Measurements from ENCODE around the gene CERCAM. TPM values are rescaled to one million over a fixed set of nuclear protein-coding genes. Genes with fewer than 3 reads are reported as not detected.
"Not testable (repeated sequence)": the region's sequence is repeated elsewhere in the genome, so short reads cannot be mapped to it uniquely, and the experiment has no call there.

The CERCAM gene
- total and polyA plus RNA-seq, 7 experiments from 2014 or later = 0.15 to 2.2 (median 0.72) TPM

- Mint-ChIP-seq H3K4me1 (peaks cover 0 to 4% (median 0%) of the 10 kb centered on the region in 7 donors), H3K27me3 (peaks cover 36 to 50% (median 42%) of the 10 kb centered on the region in 5 donors), H3K9me3 (peaks cover 0 to 4% (median 0%) of the 10 kb centered on the region in 11 donors), H3K27ac (no peak overlapping the region), H3K36me3 (no peaks in the 10 kb centered on the region), H3K4me3 (no peak overlapping the region)
- no peaks in the 10 kb centered on the region for H3K36me3 ChIP-seq (ENCODE audit: control insufficient read depth in 2 of 3, insufficient read depth in 3 of 3, low read length in 3 of 3)
- no peaks in the 10 kb centered on the region for H3K9me3 ChIP-seq (ENCODE audit: control insufficient read depth in 2 of 3, low read length in 3 of 3)
- intact Hi-C loops (cut with micrococcal nuclease) = no loop called here
- H3K4me1 ChIP-seq (ENCODE audit: control insufficient read depth in 2 of 2, insufficient read depth in 2 of 2, low read length in 2 of 2) = no peaks in the 10 kb centered on the region
- H3K27ac ChIP-seq (ENCODE audit: low read depth, low read length) = no peak overlapping the region
- ChIA-PET CTCF (interaction anchor here (4.5 kb wide), 1 partner anchor 47 kb away, joined by 20 read pairs; no protein-coding TSS in a partner anchor), POLR2A (no interaction called here)
- H3K4me3 ChIP-seq (ENCODE audit: low read length) = no peak overlapping the region
- no peaks in the 10 kb centered on the region for H3K27me3 ChIP-seq (ENCODE audit: control insufficient read depth in 2 of 2, insufficient read depth in 2 of 2, low read length in 2 of 2)
- ATAC-seq (no peak), DNase-seq (no peak)
Measured at GRCh38 chr9:128409978-128410377, 10.7 kb upstream of the CERCAM start.

DNA sequence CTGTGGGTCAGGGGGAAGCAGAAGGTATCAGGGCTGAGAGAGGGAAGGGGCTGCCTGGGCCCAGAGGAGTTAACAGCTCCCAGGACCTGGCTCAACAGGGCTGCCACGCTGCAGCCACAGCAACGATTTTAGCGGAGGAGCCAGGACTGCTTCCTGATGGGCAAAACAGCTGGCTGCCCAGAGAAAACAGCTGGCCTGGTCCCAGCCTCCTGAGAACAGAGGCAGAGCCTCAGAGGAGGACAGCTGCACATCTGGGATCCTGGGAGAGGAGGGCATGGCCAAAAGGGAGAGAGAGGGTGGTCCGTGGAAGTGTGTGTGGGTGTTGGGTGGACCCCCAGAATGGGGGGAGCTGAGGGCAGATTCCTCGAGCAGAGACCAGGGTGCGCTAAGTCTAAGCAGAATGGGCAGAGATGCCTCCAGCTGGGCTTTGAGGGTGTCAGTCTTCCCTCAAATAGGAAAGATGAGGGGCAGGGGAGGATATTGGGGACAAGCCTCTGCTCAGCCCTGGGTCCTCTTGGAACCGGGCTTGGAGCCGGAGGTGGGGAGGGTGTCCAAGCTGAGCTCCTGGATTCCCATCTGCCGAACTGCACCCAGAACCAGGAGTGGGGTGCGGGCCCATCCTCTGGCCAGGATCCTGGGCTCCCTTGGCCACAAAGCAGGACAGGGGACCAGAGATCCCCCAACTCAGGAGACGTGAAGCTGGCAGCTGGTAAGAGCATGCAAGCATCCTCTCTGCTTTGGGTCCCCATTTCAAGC lies 9.1 kb upstream of the CERCAM start:
- H3K4me1 Mint-ChIP-seq = peaks cover 0 to 4% (median 0%) of the 10 kb centered on the region in 7 donors
- Histone ChIP-seq H3K4me3 (ENCODE audit: low read length) (no peak overlapping the region), H3K9me3 (ENCODE audit: control insufficient read depth in 2 of 3, low read length in 3 of 3) (no peaks in the 10 kb centered on the region), H3K27me3 (ENCODE audit: control insufficient read depth in 2 of 2, insufficient read depth in 2 of 2, low read length in 2 of 2) (no peaks in the 10 kb centered on the region), H3K4me1 (ENCODE audit: control insufficient read depth in 2 of 2, insufficient read depth in 2 of 2, low read length in 2 of 2) (no peaks in the 10 kb centered on the region), H3K36me3 (ENCODE audit: control insufficient read depth in 2 of 3, insufficient read depth in 3 of 3, low read length in 3 of 3) (no peaks in the 10 kb centered on the region), H3K27ac (ENCODE audit: low read depth, low read length) (no peak overlapping the region)
- no peak for DNase-seq
- POLR2A ChIA-PET = no interaction called here
- peaks cover 0 to 7% (median 0%) of the 10 kb centered on the region in 11 donors for H3K9me3 Mint-ChIP-seq
- H3K27ac Mint-ChIP-seq = peak overlapping the region in 1 of 9 donors; percentile 83
- no peak for ATAC-seq
- intact Hi-C loops (cut with micrococcal nuclease) = loop anchor here (1.0 kb wide), 1 partner anchor 49 kb away; no protein-coding TSS in a partner anchor
- no peaks in the 10 kb centered on the region for H3K36me3 Mint-ChIP-seq
- H3K27me3 Mint-ChIP-seq = peaks cover 51 to 60% (median 52%) of the 10 kb centered on the region in 5 donors
- no peak overlapping the region for H3K4me3 Mint-ChIP-seq
- CTCF ChIA-PET = interaction anchor here (0.8 to 4.5 kb wide), 2 partner anchors 49 to 53 kb away, joined by 3 to 20 read pairs; no protein-coding TSS in a partner anchor

DNA sequence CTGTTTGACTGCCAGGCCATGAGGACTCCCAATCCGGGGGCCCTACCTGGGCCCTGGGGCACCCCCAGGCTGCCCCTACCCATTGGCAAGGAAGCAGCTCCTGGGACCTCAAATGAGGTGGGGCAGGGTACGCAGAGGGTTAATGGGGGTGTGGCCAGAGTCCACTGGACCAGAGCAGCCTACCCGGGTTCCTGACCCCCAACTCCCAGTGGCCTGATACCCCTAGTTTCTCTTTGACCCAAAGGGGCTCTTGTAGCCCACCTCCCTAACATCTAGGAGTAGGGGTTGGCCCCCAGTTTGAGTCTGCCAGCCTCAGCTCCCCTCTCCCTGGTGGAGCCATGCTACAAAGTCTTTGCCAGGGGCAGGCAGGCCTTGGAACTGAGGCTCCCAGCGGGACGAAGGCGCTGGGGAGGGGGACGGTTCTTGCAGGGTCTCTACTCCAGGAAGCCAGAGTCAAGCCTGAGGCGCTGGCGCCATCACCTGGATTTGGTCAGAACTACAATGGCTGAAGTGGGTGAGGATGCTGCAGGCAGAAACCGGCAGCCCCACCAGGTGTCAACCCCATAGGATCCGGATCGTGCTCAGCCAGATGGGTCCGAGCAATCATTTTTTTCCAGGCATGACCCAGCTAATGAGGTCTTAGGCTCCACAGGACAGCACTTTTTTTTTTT lies 8.4 kb upstream of the CERCAM start:
- Mint-ChIP-seq H3K27ac (no peak overlapping the region), H3K4me3 (no peak overlapping the region), H3K36me3 (no peaks in the 10 kb centered on the region), H3K27me3 (peaks cover 47 to 61% (median 54%) of the 10 kb centered on the region in 5 donors), H3K9me3 (peaks cover 0 to 7% (median 0%) of the 10 kb centered on the region in 11 donors), H3K4me1 (peaks cover 0 to 4% (median 0%) of the 10 kb centered on the region in 7 donors)
- Histone ChIP-seq H3K4me1 (ENCODE audit: control insufficient read depth in 2 of 2, insufficient read depth in 2 of 2, low read length in 2 of 2) (no peaks in the 10 kb centered on the region), H3K9me3 (ENCODE audit: control insufficient read depth in 2 of 3, low read length in 3 of 3) (no peaks in the 10 kb centered on the region), H3K36me3 (ENCODE audit: control insufficient read depth in 2 of 3, insufficient read depth in 3 of 3, low read length in 3 of 3) (no peaks in the 10 kb centered on the region), H3K27me3 (ENCODE audit: control insufficient read depth in 2 of 2, insufficient read depth in 2 of 2, low read length in 2 of 2) (no peaks in the 10 kb centered on the region), H3K4me3 (ENCODE audit: low read length) (no peak overlapping the region), H3K27ac (ENCODE audit: low read depth, low read length) (no peak overlapping the region)
- ChIA-PET CTCF (interaction anchor here (0.6 to 4.5 kb wide), 3 partner anchors 14 to 53 kb away, joined by 3 to 20 read pairs (median 3); no protein-coding TSS in a partner anchor), POLR2A (no interaction called here)
- intact Hi-C loops (cut with micrococcal nuclease) = loop anchor here (1.0 kb wide), 1 partner anchor 50 kb away; no protein-coding TSS in a partner anchor
- DNase-seq (peak in 7 of 9 donors; percentile 24 to 60 (median 43)), ATAC-seq (peak; percentile 60)

DNA sequence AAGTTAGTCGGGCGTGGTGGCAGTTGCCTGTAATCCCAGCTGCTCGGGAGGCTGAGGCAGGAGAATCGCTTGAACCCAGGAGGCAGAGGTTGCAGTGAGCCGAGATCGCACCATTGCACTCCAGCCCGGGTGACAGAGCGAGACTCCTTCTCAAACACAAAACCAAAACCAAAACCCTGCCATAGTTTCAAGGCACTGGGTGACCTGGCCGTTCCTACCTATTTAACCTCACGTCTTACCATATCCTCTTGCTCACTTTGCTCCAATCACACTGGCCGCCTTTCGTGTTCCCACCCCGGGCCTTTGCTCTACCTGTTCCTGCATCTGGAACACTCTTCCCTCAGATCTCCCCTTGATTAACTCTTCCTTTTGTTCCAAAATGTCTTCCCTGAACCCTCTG lies 6.9 kb upstream of the CERCAM start:
- H3K4me3 ChIP-seq (ENCODE audit: low read length); ATAC-seq; H3K36me3 Mint-ChIP-seq; H3K9me3 ChIP-seq (ENCODE audit: control insufficient read depth in 2 of 3, low read length in 3 of 3); H3K4me1 Mint-ChIP-seq; CTCF ChIA-PET; H3K9me3 Mint-ChIP-seq; H3K27ac ChIP-seq (ENCODE audit: low read depth, low read length); H3K36me3 ChIP-seq (ENCODE audit: control insufficient read depth in 2 of 3, insufficient read depth in 3 of 3, low read length in 3 of 3); POLR2A ChIA-PET; H3K4me3 Mint-ChIP-seq; H3K27ac Mint-ChIP-seq; H3K4me1 ChIP-seq (ENCODE audit: control insufficient read depth in 2 of 2, insufficient read depth in 2 of 2, low read length in 2 of 2); DNase-seq; H3K27me3 ChIP-seq (ENCODE audit: control insufficient read depth in 2 of 2, insufficient read depth in 2 of 2, low read length in 2 of 2): not testable (repeated sequence)
- intact Hi-C loops (cut with micrococcal nuclease) = loop anchor here in 1 of 2 donors (2.0 kb wide), 1 partner anchor 119 kb away; no protein-coding TSS in a partner anchor
- H3K27me3 Mint-ChIP-seq = peaks cover 43 to 66% (median 54%) of the 10 kb centered on the region in 5 donors

DNA sequence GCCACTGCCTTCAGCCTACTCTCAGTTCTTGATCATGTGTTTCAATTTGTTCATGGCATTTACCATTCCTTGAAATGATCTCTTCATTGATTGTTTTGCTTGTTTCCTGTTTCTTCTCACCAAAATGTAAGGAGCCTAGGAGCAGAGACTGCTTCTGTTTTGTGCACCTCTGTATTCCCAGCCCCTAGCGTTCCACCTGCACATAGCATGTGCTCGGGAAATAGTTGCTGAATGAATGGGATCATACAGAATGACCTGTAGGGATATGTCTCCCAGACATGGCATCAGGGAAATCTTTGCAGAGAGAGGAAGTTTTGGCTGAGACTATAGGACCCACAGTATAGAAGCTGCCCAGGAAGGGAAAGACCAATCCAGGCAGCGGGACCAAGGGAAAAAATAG lies 6.2 kb upstream of the CERCAM start:
- Mint-ChIP-seq H3K27me3 (peaks cover 42 to 70% (median 59%) of the 10 kb centered on the region in 5 donors), H3K9me3 (peaks cover 0 to 7% (median 0%) of the 10 kb centered on the region in 11 donors), H3K4me1 (peaks cover 5 to 8% (median 6%) of the 10 kb centered on the region in 7 donors), H3K27ac (no peak overlapping the region), H3K36me3 (no peaks in the 10 kb centered on the region), H3K4me3 (peak overlapping the region in 1 of 10 donors; percentile 24)
- Histone ChIP-seq H3K9me3 (ENCODE audit: control insufficient read depth in 2 of 3, low read length in 3 of 3) (no peaks in the 10 kb centered on the region), H3K4me3 (ENCODE audit: low read length) (no peak overlapping the region), H3K4me1 (ENCODE audit: control insufficient read depth in 2 of 2, insufficient read depth in 2 of 2, low read length in 2 of 2) (peaks cover 6% of the 10 kb centered on the region in 2 donors), H3K36me3 (ENCODE audit: control insufficient read depth in 2 of 3, insufficient read depth in 3 of 3, low read length in 3 of 3) (no peaks in the 10 kb centered on the region), H3K27ac (ENCODE audit: low read depth, low read length) (no peak overlapping the region), H3K27me3 (ENCODE audit: control insufficient read depth in 2 of 2, insufficient read depth in 2 of 2, low read length in 2 of 2) (peaks cover 5 to 7% of the 10 kb centered on the region in 2 donors)
- no peak for DNase-seq
- intact Hi-C loops (cut with micrococcal nuclease) = loop anchor here in 1 of 2 donors (2.0 kb wide), 1 partner anchor 120 kb away; no protein-coding TSS in a partner anchor
- CTCF ChIA-PET = no interaction called here
- POLR2A ChIA-PET = no interaction called here
- no peak for ATAC-seq

GRCh38 chr9:128415281-128415680 lies 5.4 kb upstream of the CERCAM start:
- H3K9me3 Mint-ChIP-seq = peaks cover 0 to 7% (median 0%) of the 10 kb centered on the region in 11 donors
- H3K36me3 Mint-ChIP-seq = no peaks in the 10 kb centered on the region
- intact Hi-C loops (cut with micrococcal nuclease) = loop anchor here in 1 of 2 donors (2.0 kb wide), 1 partner anchor 120 kb away; no protein-coding TSS in a partner anchor
- Histone ChIP-seq H3K9me3 (ENCODE audit: control insufficient read depth in 2 of 3, low read length in 3 of 3) (no peaks in the 10 kb centered on the region), H3K4me3 (ENCODE audit: low read length) (no peak overlapping the region), H3K27ac (ENCODE audit: low read depth, low read length) (no peak overlapping the region), H3K4me1 (ENCODE audit: control insufficient read depth in 2 of 2, insufficient read depth in 2 of 2, low read length in 2 of 2) (peaks cover 8 to 9% of the 10 kb centered on the region in 2 donors), H3K27me3 (ENCODE audit: control insufficient read depth in 2 of 2, insufficient read depth in 2 of 2, low read length in 2 of 2) (peaks cover 5 to 7% of the 10 kb centered on the region in 2 donors), H3K36me3 (ENCODE audit: control insufficient read depth in 2 of 3, insufficient read depth in 3 of 3, low read length in 3 of 3) (no peaks in the 10 kb centered on the region)
- CTCF ChIA-PET = no interaction called here
- POLR2A ChIA-PET = no interaction called here
- no peak overlapping the region for H3K4me3 Mint-ChIP-seq
- H3K27ac Mint-ChIP-seq = no peak overlapping the region
- DNase-seq = no peak
- H3K27me3 Mint-ChIP-seq = peaks cover 39 to 68% (median 52%) of the 10 kb centered on the region in 5 donors
- peaks cover 5 to 13% (median 11%) of the 10 kb centered on the region in 7 donors for H3K4me1 Mint-ChIP-seq
- ATAC-seq = no peak

Measured in naive thymus-derived CD4-positive, alpha-beta T cell (primary cell).